ENCODE data around the gene CIDEB. TPM values are rescaled to one million over a fixed set of nuclear protein-coding genes. Genes with fewer than 3 reads are reported as not detected.

CIDEB gene
- total RNA-seq, 6 donors from 2014 or later, result 9.4 to 14.8 (median 12.8) TPM

DNA sequence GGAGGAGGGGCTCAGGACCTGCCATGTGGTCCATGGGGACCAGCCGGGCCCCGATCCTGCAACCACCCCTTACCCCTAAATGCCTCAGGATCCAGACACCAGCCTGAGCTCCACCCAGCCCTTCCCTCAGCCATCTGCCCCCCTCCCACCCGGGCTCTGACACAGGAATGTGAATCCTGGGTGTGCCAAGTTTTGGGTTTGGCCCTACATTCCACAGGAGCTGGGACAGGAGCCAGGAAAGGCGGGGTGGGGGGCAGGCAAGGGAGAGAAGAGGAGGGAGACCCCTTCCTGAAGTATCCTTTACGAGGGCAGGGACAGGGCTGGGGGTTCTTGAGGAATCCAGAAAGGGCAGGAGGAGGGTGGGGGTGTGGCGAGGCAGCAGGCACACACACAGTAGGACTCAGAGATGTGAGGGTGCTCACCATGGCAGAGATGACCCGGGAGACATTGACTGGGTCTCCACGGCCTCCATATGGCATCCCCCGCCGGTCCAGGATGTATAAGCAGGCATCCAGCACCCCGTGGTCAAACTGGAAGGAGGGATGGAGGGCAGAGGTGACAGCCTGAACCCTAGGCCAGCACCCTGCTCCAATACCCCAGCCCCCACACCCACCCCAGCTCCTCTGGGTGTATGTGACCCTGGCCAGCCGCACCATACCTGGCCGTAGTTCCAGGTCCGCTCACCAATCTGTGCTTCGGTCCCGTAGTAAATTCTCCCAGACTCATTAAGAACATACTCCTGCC, 48.3 kb downstream of the CIDEB start:
- H3K27me3 ChIP-seq, result no peaks in the 10 kb centered on the region
- WGBS, 2 donors, result 71 to 74% methylated on average over 15 to 16 of the region's 16 CpGs
- H3K36me3 ChIP-seq, result peaks cover 0 to 12% (median 3%) of the 10 kb centered on the region in 4 donors
- DNase-seq (no peak), ATAC-seq (ENCODE audit: low FRiP score in 2 of 2) (peak; percentile 40 to 65)
- no peak overlapping the region for H3K4me3 ChIP-seq
- peak overlapping the region in 3 of 4 donors; percentile 18 to 46 (median 32) for H3K27ac ChIP-seq
- H3K9me3 ChIP-seq, result no peaks in the 10 kb centered on the region
- peaks cover 0 to 19% (median 9%) of the 10 kb centered on the region in 4 donors for H3K4me1 ChIP-seq
- TF ChIP-seq POLR2AphosphoS5 (IDR thresholded peaks at IDR 0.05) (no peak), EP300 (IDR thresholded peaks at IDR 0.05) (no peak), POLR2A (IDR thresholded peaks at IDR 0.05) (no peak)
- TF ChIP-seq, protein P1, sequence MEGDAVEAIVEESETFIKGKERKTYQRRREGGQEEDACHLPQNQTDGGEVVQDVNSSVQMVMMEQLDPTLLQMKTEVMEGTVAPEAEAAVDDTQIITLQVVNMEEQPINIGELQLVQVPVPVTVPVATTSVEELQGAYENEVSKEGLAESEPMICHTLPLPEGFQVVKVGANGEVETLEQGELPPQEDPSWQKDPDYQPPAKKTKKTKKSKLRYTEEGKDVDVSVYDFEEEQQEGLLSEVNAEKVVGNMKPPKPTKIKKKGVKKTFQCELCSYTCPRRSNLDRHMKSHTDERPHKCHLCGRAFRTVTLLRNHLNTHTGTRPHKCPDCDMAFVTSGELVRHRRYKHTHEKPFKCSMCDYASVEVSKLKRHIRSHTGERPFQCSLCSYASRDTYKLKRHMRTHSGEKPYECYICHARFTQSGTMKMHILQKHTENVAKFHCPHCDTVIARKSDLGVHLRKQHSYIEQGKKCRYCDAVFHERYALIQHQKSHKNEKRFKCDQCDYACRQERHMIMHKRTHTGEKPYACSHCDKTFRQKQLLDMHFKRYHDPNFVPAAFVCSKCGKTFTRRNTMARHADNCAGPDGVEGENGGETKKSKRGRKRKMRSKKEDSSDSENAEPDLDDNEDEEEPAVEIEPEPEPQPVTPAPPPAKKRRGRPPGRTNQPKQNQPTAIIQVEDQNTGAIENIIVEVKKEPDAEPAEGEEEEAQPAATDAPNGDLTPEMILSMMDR (IDR thresholded peaks at IDR 0.05), result no peak

DNA sequence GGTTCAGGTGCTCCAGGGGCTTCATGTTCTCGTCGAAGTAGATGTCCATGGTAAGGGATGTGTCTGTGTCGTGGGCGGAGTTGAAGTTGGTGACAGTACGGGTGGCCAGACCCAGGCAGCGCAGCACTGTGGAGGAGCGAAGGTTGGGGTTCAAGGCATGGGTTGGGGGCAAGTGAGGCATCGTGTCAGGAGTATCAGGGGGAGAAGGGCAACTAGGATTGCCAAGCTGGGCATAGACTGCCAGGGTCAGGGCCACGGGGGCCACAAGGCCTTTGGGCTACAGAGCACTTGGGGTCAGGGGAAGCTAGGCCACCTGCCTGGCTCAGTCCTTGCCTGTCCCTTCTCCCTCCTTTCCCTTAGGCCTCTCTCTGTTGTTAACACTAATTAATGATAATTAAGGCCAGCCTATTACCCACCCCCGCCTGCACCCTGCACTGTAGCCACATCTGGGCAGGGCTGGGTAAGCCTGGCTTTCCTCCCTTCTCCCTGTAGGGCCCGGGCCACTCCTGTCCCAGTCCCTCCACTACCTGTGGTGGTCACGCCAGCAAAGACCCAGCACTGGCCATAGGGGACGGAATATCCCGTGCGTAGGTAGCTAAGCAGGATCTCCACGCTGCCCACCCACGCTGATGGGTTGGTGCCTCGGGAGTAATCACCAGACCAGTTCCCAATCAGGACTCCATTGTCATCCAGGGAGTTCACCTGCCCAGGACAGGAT, 49.1 kb downstream of the CIDEB start:
- TF ChIP-seq EP300 (IDR thresholded peaks at IDR 0.05) (no peak), POLR2A (IDR thresholded peaks at IDR 0.05) (no peak), POLR2AphosphoS5 (IDR thresholded peaks at IDR 0.05) (no peak)
- TF ChIP-seq, protein P1 (IDR thresholded peaks at IDR 0.05), result no peak
- H3K9me3 ChIP-seq, result no peaks in the 10 kb centered on the region
- DNase-seq (no peak), ATAC-seq (ENCODE audit: low FRiP score in 2 of 2) (no peak)
- H3K27ac ChIP-seq, result peak overlapping the region in 3 of 4 donors; percentile 18 to 46 (median 32)
- H3K36me3 ChIP-seq, result peaks cover 0 to 12% (median 6%) of the 10 kb centered on the region in 4 donors
- H3K4me3 ChIP-seq, result no peak overlapping the region
- H3K27me3 ChIP-seq, result no peaks in the 10 kb centered on the region
- H3K4me1 ChIP-seq, result peaks cover 0 to 19% (median 9%) of the 10 kb centered on the region in 4 donors
- WGBS, 2 donors, result 88 to 89% methylated on average over 16 to 18 of the region's 18 CpGs

DNA sequence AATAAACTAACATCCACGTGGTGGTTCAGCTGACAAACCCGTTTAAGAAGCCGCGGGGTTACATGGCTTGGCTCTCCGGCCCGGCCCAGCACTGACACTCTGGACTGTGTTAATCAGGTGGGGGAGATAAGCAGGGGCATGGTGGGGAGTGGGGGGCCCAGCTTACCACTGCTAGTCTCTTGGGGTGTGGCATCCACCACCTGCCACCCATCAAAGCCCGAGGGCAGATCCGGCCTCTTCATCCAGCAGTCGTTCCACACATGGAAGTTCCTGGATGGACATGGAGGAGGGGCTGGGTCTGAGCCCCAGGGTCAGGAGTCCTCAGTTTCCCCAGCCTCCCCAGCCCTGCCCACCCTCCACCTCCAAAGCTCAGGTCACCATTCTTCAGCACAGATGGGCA, 49.7 kb downstream of the CIDEB start:
- DNase-seq (no peak), ATAC-seq (ENCODE audit: low FRiP score in 2 of 2) (no peak)
- no peaks in the 10 kb centered on the region for H3K27me3 ChIP-seq
- H3K9me3 ChIP-seq, result no peaks in the 10 kb centered on the region
- WGBS, 2 donors, result 79 to 87% methylated on average over 7 to 9 of the region's 9 CpGs
- no peak overlapping the region for H3K27ac ChIP-seq
- peaks cover 0 to 19% (median 9%) of the 10 kb centered on the region in 4 donors for H3K4me1 ChIP-seq
- H3K4me3 ChIP-seq, result no peak overlapping the region
- H3K36me3 ChIP-seq, result peaks cover 0 to 14% (median 7%) of the 10 kb centered on the region in 4 donors
- TF ChIP-seq, protein P1 (IDR thresholded peaks at IDR 0.05), result no peak
- TF ChIP-seq POLR2AphosphoS5 (IDR thresholded peaks at IDR 0.05) (no peak), EP300 (IDR thresholded peaks at IDR 0.05) (no peak), POLR2A (IDR thresholded peaks at IDR 0.05) (no peak)

DNA sequence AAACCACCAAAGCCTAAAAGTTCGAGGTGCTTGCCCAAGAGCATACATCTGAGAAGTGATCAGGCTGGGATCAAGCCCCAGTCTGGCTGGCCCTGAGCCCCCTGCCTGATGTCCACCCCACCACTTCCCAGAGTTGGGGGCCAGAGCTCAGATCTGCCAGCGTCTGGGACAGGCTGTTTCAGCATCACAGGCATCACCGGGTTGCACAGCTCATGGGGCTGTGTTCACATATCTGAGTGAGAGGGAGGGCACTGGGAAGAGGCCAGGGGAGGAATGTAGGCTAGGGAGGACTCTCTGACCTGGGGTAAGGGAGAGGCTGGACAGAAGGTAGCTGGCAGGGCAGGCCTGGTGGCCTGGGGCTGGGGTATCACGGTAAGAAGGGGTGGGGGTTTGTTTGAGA, 50.8 kb downstream of the CIDEB start:
- Histone ChIP-seq H3K27me3 (no peaks in the 10 kb centered on the region), H3K27ac (peak overlapping the region in 1 of 4 donors; percentile 10), H3K36me3 (peaks cover 0 to 19% (median 9%) of the 10 kb centered on the region in 4 donors), H3K4me3 (no peak overlapping the region), H3K4me1 (peaks cover 0 to 19% (median 12%) of the 10 kb centered on the region in 4 donors), H3K9me3 (no peaks in the 10 kb centered on the region)
- ATAC-seq (ENCODE audit: low FRiP score in 2 of 2) (no peak), DNase-seq (no peak)
- TF ChIP-seq POLR2AphosphoS5 (IDR thresholded peaks at IDR 0.05) (no peak), EP300 (IDR thresholded peaks at IDR 0.05) (no peak), POLR2A (IDR thresholded peaks at IDR 0.05) (no peak)
- TF ChIP-seq, protein P1 (IDR thresholded peaks at IDR 0.05), result no peak
- WGBS, 2 donors, result 73 to 79% methylated on average over 4 of the region's 4 CpGs
